Frontal cortex (tissue), 4 donors: Measurements from ENCODE around the gene EMC7. TPM values are rescaled to one million over a fixed set of nuclear protein-coding genes. Genes with fewer than 3 reads are reported as not detected.
"Not testable (repeated sequence)": the region's sequence is repeated elsewhere in the genome, so short reads cannot be mapped to it uniquely, and the experiment has no call there.

Experiments used
- DNase-seq, 2 donors: peaks; one replicate each; pipeline ENCODE4 v3.0.0; 2012; ENCODE audit warnings: low spot score in 2 of 2
- FAIRE-seq: peaks from 2 replicates; lab custom pipeline; 2012; peaks lifted over from hg19 to GRCh38; lab: Jason Lieb, UNC
- total RNA-seq: library from RNA; depleted of rRNA; stranded (reverse); fragments of >200 nt; gene quantifications from one replicate; pipeline ENCODE4 v1.2.3, GENCODE V29; 2014
- donor health status: control.
- donor health status: control.
- donor health status: control.

Gene EMC7
- total RNA-seq, 1 donor from 2014 or later = 22.8 TPM

DNA sequence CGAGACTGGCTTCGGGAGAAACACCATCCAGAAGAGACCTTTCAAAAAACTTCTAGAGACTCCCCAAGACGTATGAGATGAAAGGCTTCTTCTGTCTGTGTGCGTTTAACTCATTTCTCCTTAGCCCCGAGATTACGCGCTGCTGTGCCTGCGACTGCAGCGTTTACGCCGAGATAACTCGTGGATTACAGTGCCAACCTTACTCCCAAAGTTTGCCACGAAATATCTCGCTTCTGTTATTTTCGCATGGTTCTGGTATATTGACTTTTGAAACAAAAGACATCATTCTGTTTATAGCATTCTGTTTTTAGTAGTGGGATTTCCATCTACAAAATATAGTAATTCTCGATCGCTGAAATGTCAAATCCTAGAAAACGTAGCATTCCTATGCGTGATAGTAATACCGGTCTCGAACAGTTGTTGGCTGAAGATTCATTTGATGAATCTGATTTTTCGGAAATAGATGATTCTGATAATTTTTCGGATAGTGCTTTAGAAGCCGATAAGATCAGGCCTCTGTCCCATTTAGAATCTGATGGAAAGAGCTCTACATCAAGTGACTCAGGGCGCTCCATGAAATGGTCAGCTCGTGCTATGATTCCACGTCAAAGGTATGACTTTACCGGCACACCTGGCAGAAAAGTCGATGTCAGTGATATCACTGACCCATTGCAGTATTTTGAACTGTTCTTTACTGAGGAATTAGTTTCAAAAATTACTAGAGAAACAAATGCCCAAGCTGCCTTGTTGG lies 688 bp upstream of the EMC7 start:
- DNase-seq (no peak), FAIRE-seq (no peak)

DNA sequence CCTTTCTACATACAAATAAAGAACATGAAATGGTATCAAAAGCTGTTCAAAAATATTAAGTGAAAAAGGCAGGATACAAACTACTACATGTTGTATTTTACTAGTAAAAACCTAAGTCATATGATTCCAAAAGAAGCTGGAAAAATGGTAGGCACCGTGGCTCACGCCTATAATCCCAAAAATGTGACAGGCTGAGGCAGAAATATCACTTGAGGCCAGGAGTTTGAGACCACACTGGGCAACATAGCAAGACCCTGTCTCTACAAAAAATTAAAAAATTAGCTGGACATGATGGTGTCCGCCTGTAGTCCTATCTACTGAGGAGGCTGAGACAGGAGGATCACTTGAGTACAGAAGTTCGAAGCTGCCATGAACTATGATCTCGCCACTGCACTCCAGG lies 1.7 kb downstream of the EMC7 start:
- FAIRE-seq (no peak), DNase-seq (no peak)

DNA sequence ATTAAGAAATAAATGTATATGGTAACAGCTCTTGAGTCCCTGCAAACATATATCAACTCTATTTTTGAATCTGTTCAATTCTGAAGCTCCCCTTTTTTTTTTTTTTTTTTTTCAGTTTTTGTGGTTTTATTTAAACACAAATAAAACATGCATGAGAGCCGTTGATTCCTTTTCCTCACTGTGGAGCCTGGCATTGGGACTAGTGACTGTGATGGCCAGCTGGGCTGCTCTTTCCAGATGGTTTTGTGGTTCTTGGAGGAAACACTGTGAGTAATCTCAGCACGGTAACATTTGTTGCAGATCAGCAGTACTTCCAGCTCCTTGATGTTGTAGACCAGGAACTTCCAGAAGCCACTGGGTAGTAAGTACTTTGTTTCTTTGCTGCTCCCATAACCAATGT lies 15.9 kb downstream of the EMC7 start:
- FAIRE-seq = no peak
- no peak for DNase-seq

GRCh38 chr15:34084086-34084485 lies 17.6 kb downstream of the EMC7 start:
- FAIRE-seq (no peak), DNase-seq (peak in 1 of 2 donors; percentile 9)

GRCh38 chr15:34079904-34080303 lies 21.8 kb downstream of the EMC7 start:
- DNase-seq = no peak
- FAIRE-seq = no peak

GRCh38 chr15:34078900-34079299 lies 22.8 kb downstream of the EMC7 start:
- FAIRE-seq (no peak), DNase-seq (no peak)

DNA sequence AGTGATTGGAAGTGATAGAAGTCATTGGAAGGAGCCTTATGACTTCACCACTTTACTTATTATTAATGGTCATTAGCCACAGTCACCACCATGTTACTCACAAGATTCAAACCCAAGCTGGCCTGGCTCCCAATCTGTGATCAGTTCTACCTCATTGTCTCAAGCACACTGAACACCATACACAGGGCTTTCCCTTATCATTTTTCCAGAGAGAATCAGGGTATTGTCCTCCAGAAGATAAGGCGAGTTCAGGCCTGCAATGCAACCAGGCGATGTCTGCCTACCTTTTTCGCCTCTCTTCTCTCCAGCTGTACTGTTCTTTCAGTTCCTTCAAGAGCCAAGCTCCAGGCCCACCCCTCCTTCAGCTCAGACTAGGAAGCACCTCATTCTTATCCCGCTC lies 24.9 kb downstream of the EMC7 start:
- no peak for FAIRE-seq

GRCh38 chr15:34070003-34070402 lies 31.7 kb downstream of the EMC7 start:
- DNase-seq (no peak), FAIRE-seq (no peak)

More for the DNA sequence above, 24.9 kb downstream of the EMC7 start:
- no peak for DNase-seq

GRCh38 chr15:34065941-34066340 lies 35.7 kb downstream of the EMC7 start:
- DNase-seq (no peak), FAIRE-seq (no peak)

- FAIRE-seq = no peak
- no peak for DNase-seq
These were observed 36.4 kb downstream of the EMC7 start for GRCh38 chr15:34065261-34065660.

GRCh38 chr15:34064438-34064837 lies 37.2 kb downstream of the EMC7 start:
- FAIRE-seq (no peak), DNase-seq (no peak)

GRCh38 chr15:34059946-34060345 lies 41.7 kb downstream of the EMC7 start:
- FAIRE-seq = no peak
- no peak for DNase-seq

- FAIRE-seq (no peak), DNase-seq (no peak)
These were observed 42.2 kb downstream of the EMC7 start for GRCh38 chr15:34059476-34059875.

DNA sequence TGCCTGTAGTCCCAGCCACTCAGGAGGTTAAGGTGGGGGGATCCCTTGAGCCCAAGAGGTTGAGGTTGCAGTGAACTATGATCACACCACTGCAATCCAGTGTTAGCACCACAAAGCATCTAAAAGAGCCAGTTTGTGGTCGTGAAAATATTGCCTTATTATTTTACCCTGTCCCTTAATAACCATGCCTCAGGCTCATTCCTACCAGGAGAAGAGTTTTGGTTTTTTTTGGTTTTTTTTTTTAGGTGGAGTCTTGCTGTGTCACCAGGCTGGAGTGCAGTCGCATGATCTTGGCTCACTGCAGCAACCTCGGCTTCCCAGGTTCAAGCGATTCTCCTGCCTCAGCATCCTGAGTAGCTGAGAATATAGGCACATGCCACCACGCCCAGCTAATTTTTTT lies 44.8 kb downstream of the EMC7 start:
- DNase-seq (no peak), FAIRE-seq (no peak)

DNA sequence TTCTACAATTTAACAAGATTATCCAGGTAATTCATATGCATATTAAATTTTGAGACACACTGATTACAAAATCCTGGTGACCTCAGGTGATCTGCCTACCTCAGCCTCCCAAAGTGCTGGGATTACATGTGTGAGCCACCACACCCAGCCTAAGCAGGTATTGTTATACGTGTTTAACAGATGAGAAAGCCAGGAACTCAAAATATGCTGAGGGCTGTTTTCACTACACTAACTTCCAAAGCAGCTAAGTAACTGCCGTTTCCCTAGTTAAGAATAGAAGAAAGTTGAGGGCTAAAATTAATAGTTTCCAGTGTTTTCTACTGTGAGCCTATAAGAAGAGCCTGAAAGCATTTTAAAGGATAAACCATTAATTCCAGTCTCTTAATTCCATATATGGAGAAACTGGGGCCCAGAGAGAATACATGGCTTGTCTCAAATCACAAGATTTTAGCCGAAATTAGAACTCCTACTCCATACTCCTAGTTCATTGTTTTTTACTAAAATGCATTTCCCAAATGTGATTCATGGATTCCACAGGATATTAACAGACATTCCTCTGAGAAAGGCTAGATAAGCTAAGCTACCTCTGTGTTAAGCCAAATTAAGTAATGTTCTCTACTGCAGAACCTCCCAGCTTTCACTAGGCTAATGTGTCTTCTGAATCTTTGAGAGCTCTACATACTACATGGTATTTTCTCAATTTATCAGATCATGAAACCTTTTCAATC lies 45.6 kb downstream of the EMC7 start:
- FAIRE-seq (no peak), DNase-seq (no peak)

GRCh38 chr15:34054081-34054707 lies 47.5 kb downstream of the EMC7 start:
- no peak for FAIRE-seq
- DNase-seq = no peak

- not testable (repeated sequence) for FAIRE-seq, DNase-seq
These were observed 51.3 kb downstream of the EMC7 start for GRCh38 chr15:34050385-34050784.

- FAIRE-seq (no peak), DNase-seq (no peak)
These were observed 52.5 kb downstream of the EMC7 start for GRCh38 chr15:34049112-34049511.

DNA sequence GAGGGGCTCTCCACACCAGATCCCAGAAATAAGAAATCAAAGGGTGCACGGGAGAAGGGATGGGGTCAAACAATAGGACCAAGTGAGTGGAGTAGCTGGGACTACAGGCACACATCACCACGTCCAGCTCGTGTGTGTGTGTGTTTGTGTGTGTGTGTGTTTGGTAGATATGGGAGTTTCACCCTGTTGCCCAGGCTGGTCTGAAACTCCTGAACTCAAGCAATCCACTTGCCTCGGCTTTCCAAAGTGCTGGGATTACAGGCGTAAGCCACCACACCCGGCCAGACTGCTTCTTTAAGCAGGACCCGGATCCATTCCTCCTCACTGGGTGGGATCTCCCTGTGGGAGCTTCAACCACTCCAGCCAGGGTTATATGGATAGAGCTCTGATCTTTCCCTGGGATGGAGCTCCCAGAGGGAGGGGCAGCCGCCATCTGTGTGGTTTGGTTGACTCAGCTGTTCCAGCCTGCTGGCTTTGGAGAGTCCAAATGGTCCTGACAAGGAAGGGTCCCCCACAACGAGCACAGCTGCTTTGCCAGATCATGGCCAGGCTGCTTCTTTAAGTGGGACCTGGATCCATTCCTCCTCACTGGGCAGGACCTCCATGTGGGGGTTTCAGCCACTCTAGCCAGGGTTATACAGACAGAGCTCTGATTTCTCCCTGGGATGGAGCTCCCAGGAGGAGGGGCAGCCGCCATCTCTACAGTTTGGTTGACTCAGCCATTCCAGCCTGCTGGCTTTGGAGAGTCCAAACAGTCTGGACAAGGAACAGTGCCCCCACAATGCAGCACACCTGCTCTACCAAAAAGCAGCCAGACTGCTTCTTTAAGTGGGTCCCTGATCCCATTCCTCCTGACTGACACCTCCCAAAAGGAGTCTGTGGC lies 53.5 kb downstream of the EMC7 start:
- DNase-seq = no peak

More for the DNA sequence above, 53.5 kb downstream of the EMC7 start:
- FAIRE-seq = no peak
